ENCODE data around the gene GASK1A. TPM values are rescaled to one million over a fixed set of nuclear protein-coding genes. Genes with fewer than 3 reads are reported as not detected.

GASK1A gene
- total RNA-seq, 1 experiment from 2014 or later, result 1.9 TPM

DNA sequence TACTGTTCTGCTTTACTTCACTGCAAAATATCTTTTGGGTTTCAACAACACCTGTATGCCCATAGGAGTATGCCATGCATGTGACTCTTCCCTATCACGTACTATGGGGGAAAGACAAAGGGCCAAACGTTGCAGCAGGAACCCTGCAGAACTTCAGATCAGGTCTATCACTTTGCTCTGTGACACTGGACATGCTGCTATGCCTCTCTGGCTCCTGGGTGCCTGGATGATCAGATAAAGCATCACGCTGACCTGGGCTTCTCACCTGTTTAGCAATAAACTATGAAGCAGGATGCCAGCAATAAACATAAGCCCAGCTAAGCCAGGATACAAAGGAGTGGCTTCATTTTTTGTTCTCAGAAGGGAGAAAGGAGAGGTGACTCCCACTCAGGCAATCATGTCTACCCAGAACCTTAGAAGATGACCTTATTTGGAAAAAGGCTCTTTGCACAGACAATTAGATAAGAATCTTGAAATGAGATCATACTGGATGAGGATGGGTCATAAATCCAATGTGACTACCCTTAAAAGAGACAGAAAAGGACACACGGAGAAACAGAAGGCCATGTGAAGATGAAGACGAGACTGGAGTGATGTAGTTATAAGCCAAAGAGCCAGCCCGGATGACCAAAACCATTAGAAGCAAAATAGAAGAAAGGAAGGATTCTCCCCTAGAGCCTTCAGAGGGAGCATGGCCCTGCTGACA, 107.5 kb downstream of the GASK1A start:
- no TSS peak for BruUV-seq (replicated peaks)
- no peaks in the 10 kb centered on the region for H3K79me2 ChIP-seq (ENCODE audit: low read length)
- no peak overlapping the region for H3K4me2 ChIP-seq (ENCODE audit: low read length)
- no peak overlapping the region for H3K4me3 ChIP-seq (ENCODE audit: low read length)
- no peaks in the 10 kb centered on the region for H3K4me1 ChIP-seq (ENCODE audit: insufficient read depth, low read length)
- ATAC-seq, result no peak
- no peak overlapping the region for H2AFZ ChIP-seq (ENCODE audit: low read length)
- H3K36me3 ChIP-seq (ENCODE audit: low read depth, low read length), result no peaks in the 10 kb centered on the region
- no peaks in the 10 kb centered on the region for H4K20me1 ChIP-seq (ENCODE audit: low read length)
- TF ChIP-seq EZH2phosphoT487 (IDR thresholded peaks at IDR 0.05; ENCODE audit: borderline replicate concordance, low read length), result no peak
- TF ChIP-seq, protein P1, sequence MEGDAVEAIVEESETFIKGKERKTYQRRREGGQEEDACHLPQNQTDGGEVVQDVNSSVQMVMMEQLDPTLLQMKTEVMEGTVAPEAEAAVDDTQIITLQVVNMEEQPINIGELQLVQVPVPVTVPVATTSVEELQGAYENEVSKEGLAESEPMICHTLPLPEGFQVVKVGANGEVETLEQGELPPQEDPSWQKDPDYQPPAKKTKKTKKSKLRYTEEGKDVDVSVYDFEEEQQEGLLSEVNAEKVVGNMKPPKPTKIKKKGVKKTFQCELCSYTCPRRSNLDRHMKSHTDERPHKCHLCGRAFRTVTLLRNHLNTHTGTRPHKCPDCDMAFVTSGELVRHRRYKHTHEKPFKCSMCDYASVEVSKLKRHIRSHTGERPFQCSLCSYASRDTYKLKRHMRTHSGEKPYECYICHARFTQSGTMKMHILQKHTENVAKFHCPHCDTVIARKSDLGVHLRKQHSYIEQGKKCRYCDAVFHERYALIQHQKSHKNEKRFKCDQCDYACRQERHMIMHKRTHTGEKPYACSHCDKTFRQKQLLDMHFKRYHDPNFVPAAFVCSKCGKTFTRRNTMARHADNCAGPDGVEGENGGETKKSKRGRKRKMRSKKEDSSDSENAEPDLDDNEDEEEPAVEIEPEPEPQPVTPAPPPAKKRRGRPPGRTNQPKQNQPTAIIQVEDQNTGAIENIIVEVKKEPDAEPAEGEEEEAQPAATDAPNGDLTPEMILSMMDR (conservative IDR thresholded peaks at IDR 0.05; ENCODE audit: low read depth, low read length), result no peak
- TF ChIP-seq EZH2 (IDR thresholded peaks at IDR 0.05; ENCODE audit: low read length, unreplicated experiment), result no peak
- H3K9me3 ChIP-seq (ENCODE audit: low read length), result no peaks in the 10 kb centered on the region
- H3K9ac ChIP-seq (ENCODE audit: low read length), result no peak overlapping the region
- H3F3A ChIP-seq (ENCODE audit: low read length, unreplicated experiment), result no peaks in the 10 kb centered on the region
- ChIA-PET POLR2A (ENCODE audit: unreplicated experiment) (no interaction called here), CTCF (interaction anchor here (0.6 to 0.9 kb wide), 2 partner anchors 125 to 714 kb away, joined by 3 read pairs; no protein-coding TSS in a partner anchor)
- intact Hi-C loops (cut with micrococcal nuclease), result no loop called here
- DNase-seq, result peak; percentile 4
- no peaks in the 10 kb centered on the region for H3K27me3 ChIP-seq (ENCODE audit: low read length)
- no peaks in the 10 kb centered on the region for H3K9me2 ChIP-seq (replicated peaks; ENCODE audit: low read length)
- H3K27ac ChIP-seq (ENCODE audit: low read length), result no peak overlapping the region

DNA sequence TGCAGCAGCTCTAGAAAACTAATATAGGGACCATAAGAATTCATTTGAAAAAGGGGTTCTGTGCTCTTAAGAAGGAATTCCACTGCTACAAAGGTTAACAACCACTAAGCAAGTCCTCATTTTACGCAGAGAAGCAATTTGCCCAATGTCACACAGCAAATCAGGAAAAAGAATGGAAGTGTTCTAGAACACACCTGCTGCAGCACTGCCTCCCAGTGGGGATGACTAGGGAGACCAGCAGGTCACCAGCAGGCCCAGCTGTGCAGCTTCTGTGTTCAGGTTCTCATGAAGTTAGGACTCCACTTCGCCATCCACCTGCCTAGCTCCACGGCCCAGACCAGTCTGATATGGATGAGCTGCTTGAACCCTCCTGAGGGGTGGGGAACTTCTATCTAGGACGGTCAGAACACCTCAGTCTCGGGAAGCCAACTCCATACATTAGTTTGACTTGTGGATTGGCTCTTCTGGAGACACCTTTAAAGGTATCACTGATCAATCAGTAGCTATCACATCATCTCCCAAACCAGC, 108.2 kb downstream of the GASK1A start:
- Histone ChIP-seq H3K79me2 (ENCODE audit: low read length) (no peaks in the 10 kb centered on the region), H3K9me3 (ENCODE audit: low read length) (no peaks in the 10 kb centered on the region), H3K36me3 (ENCODE audit: low read depth, low read length) (no peaks in the 10 kb centered on the region), H3F3A (ENCODE audit: low read length, unreplicated experiment) (no peaks in the 10 kb centered on the region), H3K4me2 (ENCODE audit: low read length) (no peak overlapping the region), H3K9me2 (replicated peaks; ENCODE audit: low read length) (no peaks in the 10 kb centered on the region), H3K27me3 (ENCODE audit: low read length) (no peaks in the 10 kb centered on the region), H3K9ac (ENCODE audit: low read length) (no peak overlapping the region), H2AFZ (ENCODE audit: low read length) (no peak overlapping the region), H3K4me3 (ENCODE audit: low read length) (no peak overlapping the region), H4K20me1 (ENCODE audit: low read length) (no peaks in the 10 kb centered on the region), H3K27ac (ENCODE audit: low read length) (no peak overlapping the region), H3K4me1 (ENCODE audit: insufficient read depth, low read length) (no peaks in the 10 kb centered on the region)
- ChIA-PET POLR2A (ENCODE audit: unreplicated experiment) (no interaction called here), CTCF (interaction anchor here (0.6 to 0.9 kb wide), 2 partner anchors 126 to 714 kb away, joined by 3 read pairs; no protein-coding TSS in a partner anchor)
- DNase-seq (peak; percentile 13), ATAC-seq (no peak; the same call in 1 of the 2 replicates)
- intact Hi-C loops (cut with micrococcal nuclease), result no loop called here
- no peak for TF ChIP-seq EZH2 (IDR thresholded peaks at IDR 0.05; ENCODE audit: low read length, unreplicated experiment)
- no peak for TF ChIP-seq EZH2phosphoT487 (IDR thresholded peaks at IDR 0.05; ENCODE audit: borderline replicate concordance, low read length)
- TF ChIP-seq, protein P1 (conservative IDR thresholded peaks at IDR 0.05; ENCODE audit: low read depth, low read length), result peak; percentile 45
- BruUV-seq (replicated peaks), result no TSS peak

DNA sequence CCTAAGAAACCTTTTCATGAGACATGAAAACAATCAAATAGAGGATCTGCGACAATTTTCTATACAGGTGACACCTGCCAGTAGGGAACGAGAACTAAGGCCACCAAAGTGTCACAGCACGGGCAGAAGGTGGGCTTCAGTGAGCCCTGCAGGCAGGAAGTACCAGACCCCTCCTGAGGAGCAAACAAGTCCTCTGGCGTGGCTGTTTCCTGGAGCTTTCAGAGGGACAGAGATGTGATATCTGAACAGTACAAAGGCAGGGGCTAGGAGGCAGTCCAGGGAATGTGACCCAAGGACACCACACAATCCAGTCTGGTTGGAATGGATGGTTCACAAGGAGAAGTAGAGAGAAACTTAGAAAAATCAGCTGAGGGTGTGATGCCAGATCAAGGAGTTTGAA, 110.0 kb downstream of the GASK1A start:
- BruUV-seq (replicated peaks), result no TSS peak
- DNase-seq, result no peak
- intact Hi-C loops (cut with micrococcal nuclease), result no loop called here

More for the DNA sequence above, 110.0 kb downstream of the GASK1A start:
- no peak overlapping the region for H3K27ac ChIP-seq (ENCODE audit: low read length)
- no peak overlapping the region for H3K9ac ChIP-seq (ENCODE audit: low read length)
- no peaks in the 10 kb centered on the region for H3K36me3 ChIP-seq (ENCODE audit: low read depth, low read length)
- ATAC-seq, result no peak
- no peaks in the 10 kb centered on the region for H3K9me2 ChIP-seq (replicated peaks; ENCODE audit: low read length)
- H2AFZ ChIP-seq (ENCODE audit: low read length), result no peak overlapping the region
- TF ChIP-seq EZH2phosphoT487 (IDR thresholded peaks at IDR 0.05; ENCODE audit: borderline replicate concordance, low read length), result no peak
- TF ChIP-seq, protein P1 (conservative IDR thresholded peaks at IDR 0.05; ENCODE audit: low read depth, low read length), result no peak
- no peak for TF ChIP-seq EZH2 (IDR thresholded peaks at IDR 0.05; ENCODE audit: low read length, unreplicated experiment)
- no peaks in the 10 kb centered on the region for H3F3A ChIP-seq (ENCODE audit: low read length, unreplicated experiment)
- H3K4me1 ChIP-seq (ENCODE audit: insufficient read depth, low read length), result no peaks in the 10 kb centered on the region
- H3K4me3 ChIP-seq (ENCODE audit: low read length), result no peak overlapping the region
- H3K9me3 ChIP-seq (ENCODE audit: low read length), result no peaks in the 10 kb centered on the region
- H4K20me1 ChIP-seq (ENCODE audit: low read length), result no peaks in the 10 kb centered on the region
- no peaks in the 10 kb centered on the region for H3K27me3 ChIP-seq (ENCODE audit: low read length)
- CTCF ChIA-PET, result no interaction called here
- POLR2A ChIA-PET (ENCODE audit: unreplicated experiment), result interaction anchor here (0.6 kb wide), 1 partner anchor 10 kb away, joined by 5 read pairs; no protein-coding TSS in a partner anchor
- H3K4me2 ChIP-seq (ENCODE audit: low read length), result no peak overlapping the region
- no peaks in the 10 kb centered on the region for H3K79me2 ChIP-seq (ENCODE audit: low read length)
